Lower leg skin (tissue), 4 donors: ENCODE measurements around the gene KIF26B. TPM values are rescaled to one million over a fixed set of nuclear protein-coding genes. Genes with fewer than 3 reads are reported as not detected.

Experiments used
- DNase-seq, 2 donors: peaks; one replicate each; pipeline ENCODE4 v3.0.0-alpha.2; 2019; ENCODE audit warnings: low spot score in 2 of 2
- H3K4me3 ChIP-seq: fragments of 200-600 bp; sonication (generic); 2 replicates; pipeline ENCODE4 v1.5.1; 2017; ENCODE audit warnings: mild to moderate bottlenecking, low read depth; ENCODE audit not compliant: poor library complexity, severe bottlenecking
- POLR2A ChIP-seq, 2 donors: fragments of 450-650 bp; IDR thresholded peaks; one replicate each; pipeline ENCODE4 v1.6.1; 2016 to 2017; ENCODE audit warnings: antibody characterized with exemption in 2 of 2, mild to moderate bottlenecking in 1 of 2, moderate library complexity in 1 of 2
- WGBS, 2 donors: methylation state at CpG; one replicate each; pipeline ENCODE4 v1.1.5; 2018; 5-methylcytosine and 5-hydroxymethylcytosine counted together
- intact Hi-C: fragments of 100-400 bp; cut with DNase I; formaldehyde crosslinking; loops from one replicate; pipeline ENCODE4 v1.15.0; 2023; ENCODE audit warnings: low total_unique reads
- total RNA-seq, 4 donors: library from RNA; depleted of rRNA; stranded (reverse); fragments of >200 nt; gene quantifications; one replicate each; pipeline ENCODE4 v1.1.0, GENCODE V29; 2016
- TF ChIP-seq, protein P1 (sequence below), 3 donors: fragments of 450-650 bp; IDR thresholded peaks; one replicate each; pipeline ENCODE4 v1.5.1; 2016; ENCODE audit warnings: antibody characterized with exemption in 3 of 3, mild to moderate bottlenecking in 3 of 3, moderate library complexity in 2 of 3

KIF26B gene
- total RNA-seq, 4 donors from 2014 or later = 3.9 to 6.6 (median 5.7) TPM

DNA sequence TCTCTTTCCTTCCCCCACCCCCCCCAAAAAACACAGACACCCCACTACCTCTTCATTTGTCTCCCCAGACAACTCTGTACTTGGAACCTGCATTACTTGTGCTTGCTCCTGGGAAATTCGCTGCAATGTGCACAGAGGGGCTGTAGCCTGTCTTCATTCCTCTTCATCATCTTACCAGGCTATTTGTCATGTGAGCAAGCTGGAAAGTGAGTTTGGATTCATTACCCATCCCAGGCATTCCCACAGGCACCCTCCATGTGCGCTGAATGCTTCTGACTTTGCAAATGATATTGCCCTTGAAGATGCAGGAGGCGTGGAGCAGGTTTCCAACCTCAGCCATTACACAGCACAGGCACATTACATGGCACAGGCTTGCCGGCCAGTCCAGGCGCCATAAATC lies 494.9 kb downstream of the KIF26B start:
- DNase-seq = no peak
- no peak overlapping the region for H3K4me3 ChIP-seq
- TF ChIP-seq, protein P1, sequence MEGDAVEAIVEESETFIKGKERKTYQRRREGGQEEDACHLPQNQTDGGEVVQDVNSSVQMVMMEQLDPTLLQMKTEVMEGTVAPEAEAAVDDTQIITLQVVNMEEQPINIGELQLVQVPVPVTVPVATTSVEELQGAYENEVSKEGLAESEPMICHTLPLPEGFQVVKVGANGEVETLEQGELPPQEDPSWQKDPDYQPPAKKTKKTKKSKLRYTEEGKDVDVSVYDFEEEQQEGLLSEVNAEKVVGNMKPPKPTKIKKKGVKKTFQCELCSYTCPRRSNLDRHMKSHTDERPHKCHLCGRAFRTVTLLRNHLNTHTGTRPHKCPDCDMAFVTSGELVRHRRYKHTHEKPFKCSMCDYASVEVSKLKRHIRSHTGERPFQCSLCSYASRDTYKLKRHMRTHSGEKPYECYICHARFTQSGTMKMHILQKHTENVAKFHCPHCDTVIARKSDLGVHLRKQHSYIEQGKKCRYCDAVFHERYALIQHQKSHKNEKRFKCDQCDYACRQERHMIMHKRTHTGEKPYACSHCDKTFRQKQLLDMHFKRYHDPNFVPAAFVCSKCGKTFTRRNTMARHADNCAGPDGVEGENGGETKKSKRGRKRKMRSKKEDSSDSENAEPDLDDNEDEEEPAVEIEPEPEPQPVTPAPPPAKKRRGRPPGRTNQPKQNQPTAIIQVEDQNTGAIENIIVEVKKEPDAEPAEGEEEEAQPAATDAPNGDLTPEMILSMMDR (IDR thresholded peaks at IDR 0.05) = no peak
- TF ChIP-seq POLR2A (IDR thresholded peaks at IDR 0.05) = no peak
- intact Hi-C loops = no loop called here
- 90 to 91% methylated on average over 5 of the region's 5 CpGs for WGBS, 2 donors

DNA sequence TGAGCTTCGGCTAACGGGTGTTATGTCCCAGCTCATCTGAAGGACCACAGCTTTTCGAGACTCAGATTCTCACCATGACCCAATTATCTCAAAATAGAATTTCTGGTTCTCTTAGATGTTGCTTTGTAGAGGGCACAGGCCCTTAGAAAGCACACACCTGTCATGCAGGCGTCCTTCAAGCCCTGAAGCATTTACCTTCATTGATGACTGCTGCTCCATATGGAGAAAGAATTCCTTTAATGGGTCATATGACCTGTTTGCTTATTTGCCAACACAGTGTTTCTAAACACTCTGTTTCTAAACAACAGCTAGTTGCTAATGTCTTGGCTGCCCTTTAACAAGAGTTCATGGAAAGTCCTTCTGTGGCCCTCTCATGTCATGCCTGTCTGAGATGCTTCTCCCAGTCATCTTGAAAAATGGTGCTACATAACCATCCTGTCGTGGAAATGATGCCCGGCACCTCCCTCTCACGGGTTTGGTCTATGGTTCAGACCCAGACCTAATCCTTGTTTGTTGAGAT lies 495.7 kb downstream of the KIF26B start:
- TF ChIP-seq, protein P1 (IDR thresholded peaks at IDR 0.05) = no peak
- no peak for TF ChIP-seq POLR2A (IDR thresholded peaks at IDR 0.05)
- intact Hi-C loops = no loop called here
- DNase-seq = no peak
- 92 to 93% methylated on average over 7 of the region's 7 CpGs for WGBS, 2 donors
- no peak overlapping the region for H3K4me3 ChIP-seq

DNA sequence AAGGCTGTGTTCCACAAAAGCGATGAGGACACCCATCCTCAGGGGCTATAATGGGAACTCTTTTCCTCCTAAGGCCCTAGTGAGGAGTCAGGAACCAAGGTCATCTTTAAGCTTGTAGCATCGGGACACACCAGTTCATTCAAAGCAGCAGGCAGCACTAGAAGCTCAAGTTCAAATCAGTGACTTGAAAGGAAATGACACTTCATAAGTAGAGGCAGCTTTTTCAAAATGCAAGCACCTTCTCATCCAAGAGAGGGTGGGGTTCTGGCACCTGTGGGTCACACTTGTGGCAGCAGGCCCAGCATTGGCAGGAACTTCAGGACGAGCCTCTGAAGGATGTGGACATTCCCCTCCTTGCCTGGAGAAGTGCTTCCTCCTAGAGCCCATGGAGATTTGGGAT lies 496.3 kb downstream of the KIF26B start:
- no peak overlapping the region for H3K4me3 ChIP-seq
- WGBS, 2 donors = 66 to 70% methylated on average over 2 to 3 of the region's 3 CpGs
- intact Hi-C loops = no loop called here
- no peak for TF ChIP-seq POLR2A (IDR thresholded peaks at IDR 0.05)
- TF ChIP-seq, protein P1 (IDR thresholded peaks at IDR 0.05) = no peak
- no peak for DNase-seq

DNA sequence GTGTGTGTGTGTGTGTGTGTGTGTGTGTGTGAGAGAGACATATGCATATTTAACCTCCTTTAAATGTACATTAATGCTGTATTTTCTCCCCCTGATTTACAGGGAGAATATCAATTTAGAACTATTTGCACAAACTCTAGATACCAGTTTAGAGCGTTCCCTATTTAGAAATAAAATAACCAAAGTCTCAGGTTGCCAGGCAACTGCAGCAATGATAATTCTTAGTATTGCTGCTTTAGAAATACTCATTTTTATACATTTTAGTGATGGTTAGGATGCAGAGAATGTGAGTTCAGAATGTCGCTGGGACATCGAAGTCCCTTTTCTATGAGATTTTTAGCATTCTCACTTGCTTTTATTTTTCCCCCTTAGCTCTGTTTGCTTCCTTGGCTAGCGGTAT lies 497.3 kb downstream of the KIF26B start:
- 96 to 98% methylated on average over 4 of the region's 4 CpGs for WGBS, 2 donors
- DNase-seq = no peak
- H3K4me3 ChIP-seq = no peak overlapping the region
- intact Hi-C loops = no loop called here
- TF ChIP-seq POLR2A (IDR thresholded peaks at IDR 0.05) = no peak
- TF ChIP-seq, protein P1 (IDR thresholded peaks at IDR 0.05) = no peak

DNA sequence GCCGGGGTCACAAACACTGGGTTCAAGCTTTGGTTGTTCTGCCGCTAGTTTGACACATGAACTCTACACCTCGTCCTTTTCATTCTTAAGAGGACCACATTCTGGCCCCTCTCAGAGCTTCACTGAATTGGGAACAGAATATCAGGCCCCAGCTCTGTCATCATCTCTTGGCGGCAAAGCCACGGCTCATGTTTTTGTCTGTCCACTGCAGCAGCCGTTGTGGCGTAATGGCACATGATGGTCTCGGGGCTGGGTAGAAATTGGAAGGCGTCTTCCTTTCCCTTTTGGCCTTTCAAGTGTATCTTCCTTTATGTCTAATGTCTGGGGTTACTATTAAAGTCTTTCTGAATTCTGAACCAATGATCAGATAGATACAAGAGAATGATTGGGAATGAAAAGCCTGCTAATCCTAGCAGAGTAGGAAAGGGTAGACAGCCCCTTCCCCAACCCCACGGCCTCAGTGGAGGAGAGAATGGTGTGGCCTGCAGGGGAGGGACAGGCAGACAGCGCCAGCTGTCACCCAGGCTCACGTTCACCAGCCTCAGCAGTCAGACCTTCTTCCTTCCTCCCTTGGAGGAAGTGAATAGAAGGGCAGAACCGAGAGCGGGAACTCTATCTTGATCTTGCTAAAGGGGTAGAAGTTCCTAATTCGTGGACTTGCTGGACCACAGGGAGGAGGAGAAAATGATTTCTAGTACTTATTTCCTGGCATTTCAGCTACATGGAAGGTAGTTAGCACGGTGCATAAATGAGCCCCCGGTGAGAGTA lies 498.1 kb downstream of the KIF26B start:
- WGBS, 2 donors = 83 to 85% methylated on average over 17 of the region's 17 CpGs
- H3K4me3 ChIP-seq = no peak overlapping the region
- intact Hi-C loops = no loop called here
- TF ChIP-seq POLR2A (IDR thresholded peaks at IDR 0.05) = no peak
- TF ChIP-seq, protein P1 (IDR thresholded peaks at IDR 0.05) = no peak
- no peak for DNase-seq
